Kidney epithelial cell (primary cell): Measurements from ENCODE around the gene KRT15. TPM values are rescaled to one million over a fixed set of nuclear protein-coding genes. Genes with fewer than 3 reads are reported as not detected.

Source experiments
- DNase-seq: peaks from one replicate; pipeline ENCODE4 v3.0.0-alpha.2; 2010; ENCODE audit warnings: low read depth
- H3K27me3 ChIP-seq: 2 replicates; pipeline ENCODE4 v1.6.0; 2011; ENCODE audit warnings: low read length; ENCODE audit not compliant: control insufficient read depth, insufficient read depth
- H3K36me3 ChIP-seq: 2 replicates; pipeline ENCODE4 v1.5.1; 2011; ENCODE audit warnings: low read length; ENCODE audit not compliant: control insufficient read depth, insufficient read depth
- H3K4me3 ChIP-seq: 2 replicates; pipeline ENCODE4 v1.5.1; 2011; ENCODE audit warnings: low read depth, mild to moderate bottlenecking, control low read depth, low read length
- CTCF ChIP-seq: IDR thresholded peaks from 2 replicates; pipeline ENCODE4 v1.5.1; 2011; ENCODE audit warnings: mild to moderate bottlenecking, moderate library complexity, low read length, control low read depth, inconsistent platforms; ENCODE audit not compliant: insufficient read depth, poor library complexity, severe bottlenecking
- total RNA-seq: library from RNA; depleted of rRNA; stranded (reverse); fragments of >200 nt; gene quantifications from 2 replicates; pipeline ENCODE4 v1.2.3, GENCODE V29; 2015

The KRT15 gene
- total RNA-seq, 1 donor from 2014 or later = 1.3 TPM

- no peak overlapping the region for H3K4me3 ChIP-seq
- no peak for TF ChIP-seq CTCF
- no peaks in the 10 kb centered on the region for H3K27me3 ChIP-seq
- no peak for DNase-seq
- H3K36me3 ChIP-seq = no peaks in the 10 kb centered on the region
These were observed 14.9 kb upstream of the KRT15 start for GRCh38 chr17:41533613-41534012.

GRCh38 chr17:41532947-41533570, 14.4 kb upstream of the KRT15 start:
- no peak for TF ChIP-seq CTCF
- Histone ChIP-seq H3K36me3 (no peaks in the 10 kb centered on the region), H3K27me3 (no peaks in the 10 kb centered on the region), H3K4me3 (no peak overlapping the region)
- no peak for DNase-seq

- H3K36me3 ChIP-seq = peaks cover under 1% of the 10 kb centered on the region
- TF ChIP-seq CTCF = no peak
- DNase-seq = no peak
- no peak overlapping the region for H3K4me3 ChIP-seq
- no peaks in the 10 kb centered on the region for H3K27me3 ChIP-seq
These were observed 13.3 kb upstream of the KRT15 start for GRCh38 chr17:41531993-41532392.

GRCh38 chr17:41530062-41531048, 11.7 kb upstream of the KRT15 start:
- DNase-seq = peak; percentile 96
- no peak for TF ChIP-seq CTCF
- H3K27me3 ChIP-seq = no peaks in the 10 kb centered on the region
- H3K36me3 ChIP-seq = peaks cover 2% of the 10 kb centered on the region
- no peak overlapping the region for H3K4me3 ChIP-seq

- Histone ChIP-seq H3K36me3 (peaks cover 3% of the 10 kb centered on the region), H3K27me3 (no peaks in the 10 kb centered on the region), H3K4me3 (no peak overlapping the region)
- TF ChIP-seq CTCF = no peak
- DNase-seq = no peak
These were observed 10.8 kb upstream of the KRT15 start for GRCh38 chr17:41529491-41529915.

GRCh38 chr17:41528959-41529353, 10.3 kb upstream of the KRT15 start:
- DNase-seq = no peak
- Histone ChIP-seq H3K27me3 (no peaks in the 10 kb centered on the region), H3K36me3 (peaks cover 7% of the 10 kb centered on the region), H3K4me3 (no peak overlapping the region)
- no peak for TF ChIP-seq CTCF
